GM12872 (cell line): Measurements from ENCODE around the gene ZNF438.

Experiments
- TF ChIP-seq, protein P1 (sequence below): IDR thresholded peaks from 3 replicates; pipeline ENCODE4 v1.5.1; 2011; ENCODE audit warnings: low read depth, mild to moderate bottlenecking, low read length, moderate library complexity; ENCODE audit not compliant: insufficient read depth

The ZNF438 gene

DNA sequence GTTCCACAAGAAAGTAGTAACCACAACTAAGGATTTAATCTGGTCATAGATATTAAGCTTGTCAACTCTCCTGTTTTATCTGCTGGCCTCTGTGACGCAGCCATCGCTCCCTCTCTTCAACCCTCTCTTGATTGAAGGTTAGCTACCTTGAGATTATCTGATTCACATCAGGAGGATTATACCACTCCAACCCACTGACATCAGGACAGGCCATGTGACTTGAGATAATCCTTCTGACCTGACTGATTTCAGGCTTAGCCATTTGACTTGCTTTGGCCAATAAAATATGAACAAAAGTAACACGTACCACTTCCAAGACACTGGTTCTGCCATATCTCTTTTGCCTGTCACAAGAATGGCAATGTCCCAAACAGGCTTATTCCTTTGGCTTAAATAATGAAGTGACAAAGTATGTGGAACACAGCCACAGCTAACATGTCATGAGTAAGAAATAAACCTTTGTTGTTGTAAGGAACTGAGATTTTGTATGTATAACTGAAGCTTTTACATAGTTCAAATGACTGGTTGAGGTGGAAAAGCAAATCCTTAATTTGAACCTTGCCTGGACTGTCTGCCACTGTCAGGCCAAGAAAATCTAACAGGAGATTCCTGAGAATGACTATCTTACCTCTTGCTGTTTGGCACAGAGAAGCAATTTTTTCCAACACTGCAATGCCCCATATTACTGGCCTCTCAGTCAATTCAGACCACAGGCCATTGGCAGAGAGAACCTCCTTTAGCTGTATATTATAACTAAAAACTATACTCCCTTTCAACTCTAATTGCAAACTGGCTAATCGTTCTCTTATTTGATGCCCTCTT, 13.9 kb downstream of the ZNF438 start:
- TF ChIP-seq, protein P1, sequence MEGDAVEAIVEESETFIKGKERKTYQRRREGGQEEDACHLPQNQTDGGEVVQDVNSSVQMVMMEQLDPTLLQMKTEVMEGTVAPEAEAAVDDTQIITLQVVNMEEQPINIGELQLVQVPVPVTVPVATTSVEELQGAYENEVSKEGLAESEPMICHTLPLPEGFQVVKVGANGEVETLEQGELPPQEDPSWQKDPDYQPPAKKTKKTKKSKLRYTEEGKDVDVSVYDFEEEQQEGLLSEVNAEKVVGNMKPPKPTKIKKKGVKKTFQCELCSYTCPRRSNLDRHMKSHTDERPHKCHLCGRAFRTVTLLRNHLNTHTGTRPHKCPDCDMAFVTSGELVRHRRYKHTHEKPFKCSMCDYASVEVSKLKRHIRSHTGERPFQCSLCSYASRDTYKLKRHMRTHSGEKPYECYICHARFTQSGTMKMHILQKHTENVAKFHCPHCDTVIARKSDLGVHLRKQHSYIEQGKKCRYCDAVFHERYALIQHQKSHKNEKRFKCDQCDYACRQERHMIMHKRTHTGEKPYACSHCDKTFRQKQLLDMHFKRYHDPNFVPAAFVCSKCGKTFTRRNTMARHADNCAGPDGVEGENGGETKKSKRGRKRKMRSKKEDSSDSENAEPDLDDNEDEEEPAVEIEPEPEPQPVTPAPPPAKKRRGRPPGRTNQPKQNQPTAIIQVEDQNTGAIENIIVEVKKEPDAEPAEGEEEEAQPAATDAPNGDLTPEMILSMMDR, result no peak

GRCh38 chr10:31014161-31014875, 17.3 kb downstream of the ZNF438 start:
- TF ChIP-seq, protein P1, result no peak

DNA sequence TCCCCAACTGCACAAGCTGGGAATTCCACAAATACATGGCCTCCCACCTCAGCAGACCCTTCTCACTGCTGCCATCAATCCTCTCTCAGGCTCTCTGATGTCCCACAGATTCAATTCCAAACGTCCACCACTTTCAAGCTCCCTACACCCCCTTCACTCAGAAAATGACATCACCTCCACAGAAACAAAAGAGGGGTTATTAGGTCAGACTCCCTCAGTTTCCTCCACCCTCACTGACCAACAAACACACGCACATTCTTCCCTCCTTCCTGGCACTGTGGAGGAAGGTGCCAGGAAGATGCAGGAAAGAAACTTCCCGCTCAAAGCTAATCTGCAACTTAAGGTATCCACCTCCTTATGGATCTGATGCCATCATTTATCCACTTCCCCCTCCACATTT, 18.3 kb downstream of the ZNF438 start:
- TF ChIP-seq, protein P1, result no peak

GRCh38 chr10:31011665-31012022, 20.0 kb downstream of the ZNF438 start:
- TF ChIP-seq, protein P1, result no peak

DNA sequence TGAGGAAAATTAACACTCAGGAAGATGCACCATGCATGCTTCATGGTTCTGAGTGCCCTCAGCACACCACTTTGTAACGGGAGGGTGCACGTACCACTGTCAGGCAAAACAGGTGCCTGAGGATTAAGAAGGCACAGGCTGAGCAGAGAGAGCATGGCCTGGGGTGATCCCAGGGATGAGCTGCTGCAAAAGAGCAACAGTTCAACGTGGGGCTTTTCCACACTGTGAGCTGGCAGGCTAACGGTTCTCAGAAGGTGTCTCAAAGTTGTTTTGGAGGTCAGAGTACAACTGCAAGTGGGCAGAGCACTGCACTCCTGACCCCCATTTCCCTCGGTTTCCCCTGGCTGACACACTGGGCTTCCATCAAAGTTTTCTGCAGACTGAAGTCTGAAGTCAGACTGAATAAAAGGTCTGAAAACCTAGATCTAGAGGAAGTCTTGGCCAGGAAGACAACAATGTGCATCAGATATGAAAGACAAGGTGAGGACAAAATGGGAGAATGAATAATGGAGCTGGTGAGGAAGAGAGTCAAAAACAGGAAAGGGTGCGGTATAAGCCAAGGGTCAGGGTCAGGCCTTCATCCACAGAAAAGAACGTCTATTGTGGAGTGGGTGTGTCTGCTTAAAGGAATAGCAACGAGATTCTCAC, 20.5 kb downstream of the ZNF438 start:
- TF ChIP-seq, protein P1, result no peak

- TF ChIP-seq, protein P1, result no peak
These were observed 21.6 kb downstream of the ZNF438 start for GRCh38 chr10:31010062-31010461.

DNA sequence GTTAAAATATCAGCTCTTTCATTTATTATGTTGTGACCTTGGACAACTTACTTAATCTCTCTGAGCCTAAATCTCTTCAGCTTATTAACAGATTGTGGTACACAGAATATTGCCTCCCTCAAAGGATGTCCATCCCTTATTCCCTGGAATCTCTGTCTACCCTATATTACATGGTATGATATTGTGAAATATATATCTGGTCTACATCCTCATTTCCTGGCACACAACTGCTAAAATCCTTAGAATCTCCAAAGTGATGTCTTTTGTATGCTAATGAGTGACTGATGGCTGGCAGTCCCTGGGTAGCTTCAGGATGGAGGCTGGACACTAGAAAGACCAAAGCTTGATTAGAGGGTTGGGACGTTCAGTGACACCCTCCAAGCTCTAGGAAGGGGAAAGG, 25.8 kb downstream of the ZNF438 start:
- TF ChIP-seq, protein P1, result no peak
